HG02678 (cell line): ENCODE measurements around the gene ABHD1.
"Not testable (repeated sequence)": the region's sequence is repeated elsewhere in the genome, so short reads cannot be mapped to it uniquely, and the experiment has no call there.

Source experiments
- ATAC-seq: cut with Tn5 transposase; IDR thresholded peaks from one replicate; pipeline ENCODE4 v1.9.1; 2021; ENCODE audit warnings: mild to moderate bottlenecking, moderate library complexity; ENCODE audit not compliant: unreplicated experiment

Gene ABHD1

GRCh38 chr2:27109083-27109482, 14.5 kb upstream of the ABHD1 start:
- ATAC-seq: no peak

GRCh38 chr2:27110603-27111352, 12.8 kb upstream of the ABHD1 start:
- ATAC-seq: not testable (repeated sequence)

- not testable (repeated sequence) for ATAC-seq
Observed at GRCh38 chr2:27111392-27112078, 12.1 kb upstream of the ABHD1 start.

- no peak for ATAC-seq
Observed at GRCh38 chr2:27115519-27115918, 8.1 kb upstream of the ABHD1 start.

GRCh38 chr2:27117995-27118524, 5.6 kb upstream of the ABHD1 start:
- no peak for ATAC-seq

- no peak for ATAC-seq
Observed at GRCh38 chr2:27118525-27119329, 4.9 kb upstream of the ABHD1 start, which contains the start of gene CGREF1. TSS of gene CGREF1 (minus strand) at chr2:27119128. CDS start at chr2:27104366, 14,762 bp downstream.

GRCh38 chr2:27119330-27119670, 4.3 kb upstream of the ABHD1 start:
- ATAC-seq: not testable (repeated sequence)

- ATAC-seq: no peak
Observed at GRCh38 chr2:27121906-27122305, 1.7 kb upstream of the ABHD1 start.

- ATAC-seq: no peak
Observed at GRCh38 chr2:27122791-27123190, 824 bp upstream of the ABHD1 start.

- ATAC-seq: no peak
Observed at GRCh38 chr2:27125104-27125503, 1.5 kb downstream of the ABHD1 start.

GRCh38 chr2:27126252-27126710, 2.7 kb downstream of the ABHD1 start:
- ATAC-seq: no peak

GRCh38 chr2:27127883-27128667, 4.5 kb downstream of the ABHD1 start:
- ATAC-seq: no peak

- no peak for ATAC-seq
Observed at GRCh38 chr2:27128668-27129571, 5.3 kb downstream of the ABHD1 start.

GRCh38 chr2:27130396-27130795, 6.8 kb downstream of the ABHD1 start:
- ATAC-seq: no peak

- no peak for ATAC-seq
Observed at GRCh38 chr2:27131429-27131828, 7.8 kb downstream of the ABHD1 start.

- ATAC-seq: no peak
Observed at GRCh38 chr2:27133195-27133875, 9.7 kb downstream of the ABHD1 start.

GRCh38 chr2:27133905-27134780, 10.5 kb downstream of the ABHD1 start, which contains the start of gene PREB:
TSS of gene PREB (minus strand) at chr2:27134636. CDS start at chr2:27134421, 215 bp downstream.
- ATAC-seq: peak; percentile 90
